Endothelial cell (in vitro differentiated cells): ENCODE measurements around the gene MED12. TPM values are rescaled to one million over a fixed set of nuclear protein-coding genes. Genes with fewer than 3 reads are reported as not detected.

Source experiments
- DNase-seq: peaks from one replicate; pipeline ENCODE4 v3.0.0; 2021; ENCODE audit warnings: low spot score
- H3K27ac Mint-ChIP-seq: one replicate; pipeline ENCODE4 v1.8.0; 2021; ENCODE audit warnings: mixed read lengths, inconsistent platforms; ENCODE audit not compliant: unreplicated experiment
- H3K27me3 Mint-ChIP-seq: one replicate; pipeline ENCODE4 v1.8.0; 2021; ENCODE audit warnings: mild to moderate bottlenecking, moderate library complexity, mixed read lengths, inconsistent platforms; ENCODE audit not compliant: unreplicated experiment
- H3K36me3 Mint-ChIP-seq: one replicate; pipeline ENCODE4 v1.8.0; 2021; ENCODE audit warnings: mild to moderate bottlenecking, low read depth, mixed read lengths, inconsistent platforms; ENCODE audit not compliant: unreplicated experiment
- H3K4me1 Mint-ChIP-seq: one replicate; pipeline ENCODE4 v1.8.0; 2021; ENCODE audit warnings: mild to moderate bottlenecking, mixed read lengths, inconsistent platforms; ENCODE audit not compliant: unreplicated experiment
- H3K4me3 Mint-ChIP-seq: one replicate; pipeline ENCODE4 v1.8.0; 2021; ENCODE audit warnings: mild to moderate bottlenecking, mixed read lengths, inconsistent platforms; ENCODE audit not compliant: unreplicated experiment
- H3K9me3 Mint-ChIP-seq: one replicate; pipeline ENCODE4 v1.8.0; 2021; ENCODE audit warnings: mixed read lengths, inconsistent platforms; ENCODE audit not compliant: unreplicated experiment
- total RNA-seq: library from RNA; stranded (reverse); fragmentation: NEBNext Ultra II Directional; extraction: Animal tissue kit (Norgen Biotek cat#: 25700); gene quantifications from one replicate; pipeline ENCODE4 v1.2.1, GENCODE V29; 2021; ENCODE audit not compliant: unreplicated experiment
- TF ChIP-seq, protein P1 (sequence below): fragments of 200-600 bp; sonication (generic); IDR thresholded peaks from one replicate; pipeline ENCODE4 v1.5.0; 2021; ENCODE audit warnings: antibody characterized with exemption; ENCODE audit not compliant: unreplicated experiment

MED12 gene
- total RNA-seq, 1 donor from 2014 or later, result 128 TPM

DNA sequence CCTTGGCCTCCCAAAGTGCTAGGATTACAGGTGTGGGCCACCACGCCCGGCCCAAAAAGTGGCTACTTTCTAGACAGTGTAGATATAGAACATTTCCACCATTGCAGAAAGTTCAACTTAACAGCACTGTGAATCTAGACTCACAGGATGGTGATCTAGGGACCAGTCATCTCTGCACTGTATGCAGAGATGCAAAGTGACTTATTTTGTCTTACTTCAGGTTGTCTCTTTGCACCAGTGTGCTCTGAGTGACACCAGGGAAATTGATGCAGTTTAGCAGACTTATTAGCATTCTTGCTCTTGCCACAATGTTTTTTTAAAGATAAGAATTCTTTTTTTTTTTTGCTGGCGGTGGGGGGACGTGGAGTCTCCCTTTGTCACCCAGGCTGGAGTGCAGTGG, 35.6 kb upstream of the MED12 start:
- Mint-ChIP-seq H3K4me1 (no peaks in the 10 kb centered on the region), H3K4me3 (no peak overlapping the region), H3K9me3 (no peaks in the 10 kb centered on the region), H3K36me3 (no peaks in the 10 kb centered on the region), H3K27me3 (no peaks in the 10 kb centered on the region), H3K27ac (no peak overlapping the region)
- DNase-seq, result no peak
- TF ChIP-seq, protein P1, sequence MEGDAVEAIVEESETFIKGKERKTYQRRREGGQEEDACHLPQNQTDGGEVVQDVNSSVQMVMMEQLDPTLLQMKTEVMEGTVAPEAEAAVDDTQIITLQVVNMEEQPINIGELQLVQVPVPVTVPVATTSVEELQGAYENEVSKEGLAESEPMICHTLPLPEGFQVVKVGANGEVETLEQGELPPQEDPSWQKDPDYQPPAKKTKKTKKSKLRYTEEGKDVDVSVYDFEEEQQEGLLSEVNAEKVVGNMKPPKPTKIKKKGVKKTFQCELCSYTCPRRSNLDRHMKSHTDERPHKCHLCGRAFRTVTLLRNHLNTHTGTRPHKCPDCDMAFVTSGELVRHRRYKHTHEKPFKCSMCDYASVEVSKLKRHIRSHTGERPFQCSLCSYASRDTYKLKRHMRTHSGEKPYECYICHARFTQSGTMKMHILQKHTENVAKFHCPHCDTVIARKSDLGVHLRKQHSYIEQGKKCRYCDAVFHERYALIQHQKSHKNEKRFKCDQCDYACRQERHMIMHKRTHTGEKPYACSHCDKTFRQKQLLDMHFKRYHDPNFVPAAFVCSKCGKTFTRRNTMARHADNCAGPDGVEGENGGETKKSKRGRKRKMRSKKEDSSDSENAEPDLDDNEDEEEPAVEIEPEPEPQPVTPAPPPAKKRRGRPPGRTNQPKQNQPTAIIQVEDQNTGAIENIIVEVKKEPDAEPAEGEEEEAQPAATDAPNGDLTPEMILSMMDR, result no peak

DNA sequence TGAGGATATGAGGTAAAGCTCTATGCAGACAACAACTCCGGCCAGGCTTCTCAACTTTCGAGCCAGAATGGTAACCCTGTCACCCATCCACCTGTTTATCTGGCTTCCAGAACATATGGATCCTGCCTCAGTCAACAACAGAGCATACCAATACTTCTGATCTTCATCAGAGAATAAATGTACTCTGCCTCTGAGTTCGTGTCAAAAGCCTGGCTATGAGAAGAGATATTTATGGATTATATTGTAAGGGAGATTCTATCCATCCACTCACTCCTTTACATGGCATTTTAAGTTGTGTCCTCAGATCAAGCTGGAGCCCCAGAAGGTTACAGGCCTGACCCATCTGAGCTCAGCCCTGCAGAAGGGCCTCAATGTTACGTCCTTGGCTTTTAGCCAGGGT, 32.5 kb upstream of the MED12 start:
- no peaks in the 10 kb centered on the region for H3K36me3 Mint-ChIP-seq

DNA sequence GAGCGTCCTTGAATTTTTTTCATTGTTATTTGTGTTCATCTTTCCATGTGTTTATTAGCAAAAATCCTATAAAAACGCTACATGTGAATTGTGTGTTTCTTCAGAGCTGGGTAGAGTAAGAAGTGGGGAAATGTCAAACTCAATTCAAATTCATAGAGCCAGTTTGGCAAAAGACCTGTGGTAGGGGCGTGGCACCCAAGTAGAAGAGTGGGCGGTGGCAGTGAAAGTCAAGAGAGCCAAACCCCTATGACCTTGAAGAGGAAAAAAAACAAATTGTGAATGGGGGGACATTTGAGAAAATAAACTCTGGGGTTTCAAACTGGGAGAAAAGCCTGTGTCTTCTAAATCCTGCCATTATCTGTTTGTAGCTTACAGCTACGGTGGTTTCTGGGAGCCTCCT, 27.1 kb upstream of the MED12 start:
- TF ChIP-seq, protein P1, result no peak
- no peak for DNase-seq
- no peaks in the 10 kb centered on the region for H3K9me3 Mint-ChIP-seq
- H3K27me3 Mint-ChIP-seq, result peaks cover 4% of the 10 kb centered on the region
- no peaks in the 10 kb centered on the region for H3K36me3 Mint-ChIP-seq
- peaks cover 3% of the 10 kb centered on the region for H3K4me1 Mint-ChIP-seq
- no peak overlapping the region for H3K27ac Mint-ChIP-seq
- H3K4me3 Mint-ChIP-seq, result no peak overlapping the region

More for the DNA sequence above, 32.5 kb upstream of the MED12 start:
- Mint-ChIP-seq H3K4me3 (no peak overlapping the region), H3K27me3 (no peaks in the 10 kb centered on the region), H3K27ac (no peak overlapping the region), H3K9me3 (no peaks in the 10 kb centered on the region), H3K4me1 (no peaks in the 10 kb centered on the region)
- TF ChIP-seq, protein P1, result no peak
- DNase-seq, result no peak

DNA sequence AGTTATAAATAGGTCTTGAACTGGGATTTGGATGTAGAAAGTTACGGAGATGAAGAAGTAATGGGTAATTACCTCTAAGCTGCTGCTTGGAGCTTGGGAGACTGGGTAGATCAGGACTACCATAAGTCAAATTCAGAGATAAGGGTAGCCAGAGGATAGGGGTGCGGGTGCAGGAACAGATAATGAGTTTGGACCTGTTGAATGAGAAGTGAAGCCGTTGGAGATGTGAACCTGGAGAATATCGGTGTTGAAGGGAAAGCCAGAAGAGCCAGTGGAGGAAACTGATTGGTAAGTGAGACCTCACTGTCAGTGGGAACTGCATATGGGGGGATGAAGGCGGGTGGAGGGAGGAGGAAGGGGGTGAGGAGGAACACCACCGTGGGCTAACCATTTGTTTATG, 23.4 kb upstream of the MED12 start:
- peak overlapping the region; percentile 96 for H3K4me3 Mint-ChIP-seq
- TF ChIP-seq, protein P1, result no peak
- no peak for DNase-seq

DNA sequence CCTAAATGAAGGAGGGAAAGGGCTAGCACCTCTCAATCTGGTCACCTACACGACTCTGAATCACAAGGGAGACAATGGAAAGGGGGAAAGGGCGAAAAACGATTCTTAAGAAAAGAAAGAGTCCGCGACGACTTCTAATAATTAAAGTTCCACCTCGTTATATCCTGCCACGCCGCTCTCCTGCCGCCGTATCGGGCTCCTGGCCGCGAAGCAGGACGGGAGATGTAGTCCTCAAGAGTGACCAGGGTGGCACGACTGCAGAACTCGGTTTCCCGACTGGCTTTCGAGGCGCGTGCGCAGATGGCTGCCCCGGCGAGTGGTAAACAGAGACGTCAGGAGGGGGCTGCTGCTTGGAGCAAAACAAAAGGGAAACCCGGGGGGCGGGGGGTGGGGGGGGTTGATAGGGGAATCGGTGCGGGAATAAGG, 22.8 kb upstream of the MED12 start, which contains the start of gene FOXO4:
FOXO4 (plus strand) TSS at position 297 of the 426 bp plus-strand sequence. CDS start 678 bp downstream, outside the sequence.
- TF ChIP-seq, protein P1, result no peak
- Mint-ChIP-seq H3K27me3 (peaks cover 4% of the 10 kb centered on the region), H3K4me1 (peaks cover 11% of the 10 kb centered on the region), H3K9me3 (no peaks in the 10 kb centered on the region), H3K27ac (peak within 1 kb of the TSS; percentile 83), H3K36me3 (no peaks in the 10 kb centered on the region), H3K4me3 (peak within 1 kb of the TSS; percentile 96)
- DNase-seq, result peak; percentile 77

More for the DNA sequence above, 23.4 kb upstream of the MED12 start:
- Mint-ChIP-seq H3K36me3 (no peaks in the 10 kb centered on the region), H3K4me1 (peaks cover 11% of the 10 kb centered on the region), H3K27me3 (peaks cover 4% of the 10 kb centered on the region), H3K27ac (peak overlapping the region; percentile 36), H3K9me3 (no peaks in the 10 kb centered on the region)
